ENCODE results near the gene GPC2. TPM values are rescaled to one million over a fixed set of nuclear protein-coding genes. Genes with fewer than 3 reads are reported as not detected.
"Not testable (repeated sequence)": the region's sequence is repeated elsewhere in the genome, so short reads cannot be mapped to it uniquely, and the experiment has no call there.

The GPC2 gene
- total and polyA plus RNA-seq, 5 donors from 2014 or later, result 0.16 to 7.0 (median 0.25) TPM; not detected in 1

- Histone ChIP-seq H3K9me3 (ENCODE audit: control insufficient read depth in 2 of 2, low read length in 2 of 2) (no peaks in the 10 kb centered on the region), H3K27me3 (ENCODE audit: control insufficient read depth, insufficient read depth, low read length) (peaks cover 2% of the 10 kb centered on the region), H3K4me3 (ENCODE audit: low read depth, low read length) (no peak overlapping the region), H3K27ac (ENCODE audit: insufficient read depth, low read length, poor library complexity, severe bottlenecking) (no peak overlapping the region), H3K4me1 (ENCODE audit: control insufficient read depth, insufficient read depth, low read length, poor library complexity, severe bottlenecking) (peaks cover 3% of the 10 kb centered on the region), H3K36me3 (ENCODE audit: control insufficient read depth, insufficient read depth, low read length) (no peaks in the 10 kb centered on the region)
- no peaks in the 10 kb centered on the region for H3K36me3 Mint-ChIP-seq
- no peak for DNase-seq
- H3K4me3 Mint-ChIP-seq, result no peak overlapping the region
- H3K9me3 Mint-ChIP-seq, result no peaks in the 10 kb centered on the region
- peaks cover 4% of the 10 kb centered on the region for H3K27me3 Mint-ChIP-seq
- peaks cover 0 to 8% (median 4%) of the 10 kb centered on the region in 4 donors for H3K4me1 Mint-ChIP-seq
- ATAC-seq (ENCODE audit: low read depth in 2 of 2), result no peak
- H3K27ac Mint-ChIP-seq, result no peak overlapping the region
These were observed 34.7 kb downstream of the GPC2 start for GRCh38 chr7:100142461-100142860.

DNA sequence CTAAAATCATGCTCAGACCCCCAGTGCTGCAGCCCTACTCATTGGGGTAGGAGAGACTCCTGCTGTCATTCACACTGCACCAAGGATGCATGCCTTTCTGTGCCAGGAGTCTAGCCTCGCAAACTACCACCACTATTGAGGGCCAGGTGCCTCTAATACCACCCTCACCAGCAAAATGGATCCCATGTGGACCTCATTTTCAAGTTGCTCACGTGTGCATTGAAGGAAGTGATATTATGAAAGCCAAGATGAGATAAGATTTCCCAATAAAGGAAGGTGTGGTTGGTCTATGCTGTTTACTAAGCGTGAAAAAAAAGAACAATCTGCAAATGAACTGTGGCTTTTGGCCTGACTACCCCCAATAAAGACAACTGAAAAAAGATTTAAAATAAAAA lies 35.6 kb downstream of the GPC2 start:
- H3K36me3 ChIP-seq (ENCODE audit: control insufficient read depth, insufficient read depth, low read length), result no peaks in the 10 kb centered on the region
- no peaks in the 10 kb centered on the region for H3K9me3 ChIP-seq (ENCODE audit: control insufficient read depth in 2 of 2, low read length in 2 of 2)
- no peak for DNase-seq
- H3K36me3 Mint-ChIP-seq, result no peaks in the 10 kb centered on the region
- peaks cover 0 to 8% (median 4%) of the 10 kb centered on the region in 4 donors for H3K4me1 Mint-ChIP-seq
- ATAC-seq (ENCODE audit: low read depth in 2 of 2), result no peak
- H3K27ac ChIP-seq (ENCODE audit: insufficient read depth, low read length, poor library complexity, severe bottlenecking), result no peak overlapping the region
- no peak overlapping the region for H3K4me3 Mint-ChIP-seq
- H3K27ac Mint-ChIP-seq, result no peak overlapping the region
- peaks cover 3% of the 10 kb centered on the region for H3K4me1 ChIP-seq (ENCODE audit: control insufficient read depth, insufficient read depth, low read length, poor library complexity, severe bottlenecking)
- H3K27me3 ChIP-seq (ENCODE audit: control insufficient read depth, insufficient read depth, low read length), result peaks cover 2% of the 10 kb centered on the region
- no peak overlapping the region for H3K4me3 ChIP-seq (ENCODE audit: low read depth, low read length)
- no peaks in the 10 kb centered on the region for H3K9me3 Mint-ChIP-seq
- peaks cover 4% of the 10 kb centered on the region for H3K27me3 Mint-ChIP-seq

GRCh38 chr7:100137851-100138760 lies 39.1 kb downstream of the GPC2 start:
- Mint-ChIP-seq H3K27me3 (peaks cover 2% of the 10 kb centered on the region), H3K27ac (peak overlapping the region in 1 of 3 donors; percentile 32)
- peak in 1 of 3 donors; percentile 35 for DNase-seq

DNA sequence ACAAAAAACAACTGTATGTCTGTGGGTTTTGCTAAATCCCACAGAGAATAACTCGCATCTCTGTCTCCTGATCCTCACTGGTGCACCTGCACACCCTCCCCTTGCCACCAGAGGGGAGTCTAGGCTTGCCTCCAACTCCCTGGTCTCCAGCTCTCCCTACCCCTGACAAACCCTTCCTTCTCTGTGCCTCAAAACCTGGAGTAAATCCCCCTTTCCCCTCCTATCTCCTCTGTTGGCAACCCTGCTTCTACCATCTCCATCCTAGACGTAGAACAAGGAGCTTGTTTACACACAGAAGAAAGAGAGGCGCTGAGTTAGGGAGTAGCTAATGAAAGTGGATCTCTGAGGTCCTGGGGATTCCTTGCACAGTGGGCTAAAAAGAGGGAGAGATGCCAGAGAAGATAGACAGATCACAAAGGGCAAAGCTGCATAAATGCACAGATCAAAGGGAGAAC lies 44.5 kb downstream of the GPC2 start:
- H3K4me3 Mint-ChIP-seq, result peak overlapping the region in 2 of 4 donors; percentile 22 to 43
- Histone ChIP-seq H3K36me3 (ENCODE audit: control insufficient read depth, insufficient read depth, low read length) (no peaks in the 10 kb centered on the region), H3K27me3 (ENCODE audit: control insufficient read depth, insufficient read depth, low read length) (no peaks in the 10 kb centered on the region), H3K4me3 (ENCODE audit: low read depth, low read length) (no peak overlapping the region), H3K9me3 (ENCODE audit: control insufficient read depth in 2 of 2, low read length in 2 of 2) (no peaks in the 10 kb centered on the region), H3K27ac (ENCODE audit: insufficient read depth, low read length, poor library complexity, severe bottlenecking) (no peak overlapping the region), H3K4me1 (ENCODE audit: control insufficient read depth, insufficient read depth, low read length, poor library complexity, severe bottlenecking) (peaks cover 14% of the 10 kb centered on the region)
- peaks cover 8% of the 10 kb centered on the region for H3K27me3 Mint-ChIP-seq
- H3K36me3 Mint-ChIP-seq, result no peaks in the 10 kb centered on the region
- peaks cover 0 to 16% (median 11%) of the 10 kb centered on the region in 4 donors for H3K4me1 Mint-ChIP-seq
- peak overlapping the region in 1 of 3 donors; percentile 54 for H3K27ac Mint-ChIP-seq
- peak; percentile 82 to 83 for ATAC-seq (ENCODE audit: low read depth in 2 of 2)
- no peaks in the 10 kb centered on the region for H3K9me3 Mint-ChIP-seq
- DNase-seq, result peak; percentile 39 to 75 (median 62)

More at GRCh38 chr7:100137851-100138760, 39.1 kb downstream of the GPC2 start:
- Histone ChIP-seq H3K27me3 (ENCODE audit: control insufficient read depth, insufficient read depth, low read length) (peaks cover 2% of the 10 kb centered on the region), H3K27ac (ENCODE audit: insufficient read depth, low read length, poor library complexity, severe bottlenecking) (no peak overlapping the region), H3K9me3 (ENCODE audit: control insufficient read depth in 2 of 2, low read length in 2 of 2) (no peaks in the 10 kb centered on the region), H3K4me1 (ENCODE audit: control insufficient read depth, insufficient read depth, low read length, poor library complexity, severe bottlenecking) (peaks cover 3% of the 10 kb centered on the region), H3K4me3 (ENCODE audit: low read depth, low read length) (no peak overlapping the region), H3K36me3 (ENCODE audit: control insufficient read depth, insufficient read depth, low read length) (no peaks in the 10 kb centered on the region)
- H3K4me3 Mint-ChIP-seq, result peak overlapping the region in 2 of 4 donors; percentile 21 to 76
- H3K9me3 Mint-ChIP-seq, result no peaks in the 10 kb centered on the region
- H3K36me3 Mint-ChIP-seq, result no peaks in the 10 kb centered on the region
- peaks cover 0 to 8% (median 4%) of the 10 kb centered on the region in 4 donors for H3K4me1 Mint-ChIP-seq
- ATAC-seq (ENCODE audit: low read depth in 2 of 2), result peak; percentile 37

GRCh38 chr7:100132126-100132525 lies 45.1 kb downstream of the GPC2 start:
- no peaks in the 10 kb centered on the region for H3K27me3 ChIP-seq (ENCODE audit: control insufficient read depth, insufficient read depth, low read length)

GRCh38 chr7:100130608-100131453 lies 46.4 kb downstream of the GPC2 start:
- Mint-ChIP-seq H3K9me3 (no peaks in the 10 kb centered on the region), H3K4me3 (peak overlapping the region in 3 of 4 donors; percentile 36 to 96 (median 68)), H3K36me3 (no peaks in the 10 kb centered on the region), H3K27me3 (peaks cover 8% of the 10 kb centered on the region), H3K27ac (no peak overlapping the region), H3K4me1 (peaks cover 0 to 26% (median 16%) of the 10 kb centered on the region in 4 donors)
- H3K27me3 ChIP-seq (ENCODE audit: control insufficient read depth, insufficient read depth, low read length), result no peaks in the 10 kb centered on the region
- ATAC-seq (ENCODE audit: low read depth in 2 of 2) (no peak), DNase-seq (peak; percentile 75 to 80 (median 75))
- H3K9me3 ChIP-seq (ENCODE audit: control insufficient read depth in 2 of 2, low read length in 2 of 2), result no peaks in the 10 kb centered on the region
- H3K27ac ChIP-seq (ENCODE audit: insufficient read depth, low read length, poor library complexity, severe bottlenecking), result no peak overlapping the region
- no peak overlapping the region for H3K4me3 ChIP-seq (ENCODE audit: low read depth, low read length)
- H3K4me1 ChIP-seq (ENCODE audit: control insufficient read depth, insufficient read depth, low read length, poor library complexity, severe bottlenecking), result peaks cover 22% of the 10 kb centered on the region
- no peaks in the 10 kb centered on the region for H3K36me3 ChIP-seq (ENCODE audit: control insufficient read depth, insufficient read depth, low read length)

More at GRCh38 chr7:100132126-100132525, 45.1 kb downstream of the GPC2 start:
- Histone ChIP-seq H3K4me3 (ENCODE audit: low read depth, low read length) (no peak overlapping the region), H3K27ac (ENCODE audit: insufficient read depth, low read length, poor library complexity, severe bottlenecking) (no peak overlapping the region), H3K4me1 (ENCODE audit: control insufficient read depth, insufficient read depth, low read length, poor library complexity, severe bottlenecking) (peaks cover 16% of the 10 kb centered on the region), H3K36me3 (ENCODE audit: control insufficient read depth, insufficient read depth, low read length) (no peaks in the 10 kb centered on the region), H3K9me3 (ENCODE audit: control insufficient read depth in 2 of 2, low read length in 2 of 2) (no peaks in the 10 kb centered on the region)
- H3K4me3 Mint-ChIP-seq, result peak overlapping the region in 1 of 4 donors; percentile 22
- no peak overlapping the region for H3K27ac Mint-ChIP-seq
- no peaks in the 10 kb centered on the region for H3K9me3 Mint-ChIP-seq
- H3K27me3 Mint-ChIP-seq, result peaks cover 8% of the 10 kb centered on the region
- H3K36me3 Mint-ChIP-seq, result no peaks in the 10 kb centered on the region
- no peak for ATAC-seq (ENCODE audit: low read depth in 2 of 2)
- DNase-seq, result no peak
- H3K4me1 Mint-ChIP-seq, result peaks cover 0 to 15% (median 11%) of the 10 kb centered on the region in 4 donors

DNA sequence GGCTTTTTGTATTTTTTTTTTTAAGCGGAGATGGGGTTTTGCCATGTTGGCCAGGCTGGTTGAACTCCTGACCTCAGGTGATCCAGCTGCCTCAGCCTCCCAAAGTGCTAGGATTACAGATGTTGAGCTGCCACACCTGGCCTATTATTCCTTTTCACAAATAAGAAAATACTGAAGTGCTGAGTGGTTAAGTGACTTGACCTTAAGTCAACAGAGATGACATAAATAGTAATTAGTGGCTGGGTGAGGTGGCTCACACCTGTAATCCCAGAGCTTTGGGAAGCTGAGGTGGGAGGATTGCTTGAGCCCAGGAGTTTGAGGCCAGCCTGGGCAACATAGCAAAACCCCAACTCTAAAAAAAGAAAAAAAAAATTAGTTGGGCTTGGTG lies 47.0 kb downstream of the GPC2 start:
- peaks cover 28% of the 10 kb centered on the region for H3K4me1 ChIP-seq (ENCODE audit: control insufficient read depth, insufficient read depth, low read length, poor library complexity, severe bottlenecking)

More for the DNA sequence above, 47.0 kb downstream of the GPC2 start:
- H3K9me3 Mint-ChIP-seq; H3K4me3 ChIP-seq (ENCODE audit: low read depth, low read length); H3K27ac ChIP-seq (ENCODE audit: insufficient read depth, low read length, poor library complexity, severe bottlenecking); H3K27me3 Mint-ChIP-seq; H3K36me3 ChIP-seq (ENCODE audit: control insufficient read depth, insufficient read depth, low read length); H3K27ac Mint-ChIP-seq; ATAC-seq (ENCODE audit: low read depth in 2 of 2); H3K36me3 Mint-ChIP-seq; H3K9me3 ChIP-seq (ENCODE audit: control insufficient read depth in 2 of 2, low read length in 2 of 2); H3K27me3 ChIP-seq (ENCODE audit: control insufficient read depth, insufficient read depth, low read length); DNase-seq: not testable (repeated sequence)
- peaks cover 0 to 32% (median 18%) of the 10 kb centered on the region in 4 donors for H3K4me1 Mint-ChIP-seq
- peak overlapping the region in 1 of 4 donors; percentile 68 for H3K4me3 Mint-ChIP-seq
